Hepatocyte (in vitro differentiated cells): ENCODE data around the gene SIK3. TPM values are rescaled to one million over a fixed set of nuclear protein-coding genes. Genes with fewer than 3 reads are reported as not detected.

ENCODE experiments used
- DNase-seq: peaks from one replicate; pipeline ENCODE4 v3.0.0-alpha.2; 2016; ENCODE audit warnings: low spot score
- H2AFZ ChIP-seq: fragments of 200-600 bp; sonication (generic); 2 replicates; pipeline ENCODE4 v1.6.0; 2016; ENCODE audit warnings: antibody characterized with exemption, mild to moderate bottlenecking
- H3K27ac ChIP-seq: fragments of 200-600 bp; sonication (generic); 2 replicates; pipeline ENCODE4 v1.5.1; 2016; ENCODE audit warnings: mild to moderate bottlenecking
- H3K27me3 ChIP-seq: fragments of 200-600 bp; sonication (generic); 2 replicates; pipeline ENCODE4 v1.6.1; 2016
- H3K36me3 ChIP-seq: fragments of 200-600 bp; sonication (generic); replicated peaks from 2 replicates; pipeline ENCODE4 v1.5.1; 2016; ENCODE audit warnings: low read depth; ENCODE audit not compliant: insufficient read depth
- H3K4me1 ChIP-seq: fragments of 200-600 bp; sonication (generic); 2 replicates; pipeline ENCODE4 v1.5.1; 2016; ENCODE audit warnings: mild to moderate bottlenecking, moderate library complexity; ENCODE audit not compliant: insufficient read depth
- H3K4me2 ChIP-seq: fragments of 200-600 bp; sonication (generic); 2 replicates; pipeline ENCODE4 v1.6.0; 2016
- H3K4me3 ChIP-seq: fragments of 200-600 bp; sonication (generic); 2 replicates; pipeline ENCODE4 v1.5.1; 2016; ENCODE audit warnings: mild to moderate bottlenecking
- H3K79me2 ChIP-seq: fragments of 200-600 bp; sonication (generic); 2 replicates; pipeline ENCODE4 v1.6.0; 2017; ENCODE audit warnings: mild to moderate bottlenecking
- H3K9me2 ChIP-seq: fragments of 200-600 bp; sonication (generic); replicated peaks from 2 replicates; pipeline ENCODE4 v1.6.0; 2017; ENCODE audit warnings: mild to moderate bottlenecking; ENCODE audit not compliant: insufficient read depth
- H3K9me3 ChIP-seq: fragments of 200-600 bp; sonication (generic); 2 replicates; pipeline ENCODE4 v1.5.1; 2016; ENCODE audit warnings: low read depth, mild to moderate bottlenecking
- H4K20me1 ChIP-seq: fragments of 200-600 bp; sonication (generic); 2 replicates; pipeline ENCODE4 v1.6.0; 2016; ENCODE audit warnings: mild to moderate bottlenecking; ENCODE audit not compliant: insufficient read depth, poor library complexity, severe bottlenecking
- EZH2 ChIP-seq: fragments of 200-600 bp; sonication (generic); IDR thresholded peaks from 2 replicates; pipeline ENCODE4 v1.6.1; 2016; ENCODE audit warnings: antibody characterized with exemption, mild to moderate bottlenecking, borderline replicate concordance
- EZH2phosphoT487 ChIP-seq: fragments of 200-600 bp; sonication (generic); IDR thresholded peaks from one replicate; pipeline ENCODE4 v1.6.1; 2018; ENCODE audit warnings: antibody characterized with exemption, mild to moderate bottlenecking, low read depth, moderate library complexity; ENCODE audit not compliant: unreplicated experiment, severe bottlenecking
- WGBS: methylation state at CpG from one replicate; pipeline ENCODE4 v1.1.6; 2016; ENCODE audit warnings: low lambda C conversion rate; ENCODE audit errors: missing lambda C conversion rate; 5-methylcytosine and 5-hydroxymethylcytosine counted together
- polyA plus RNA-seq: library from polyadenylated mRNA; unstranded; fragments of >200 nt; fragmentation: Nextera tagmentation; extraction: Ambion mirVana; gene quantifications from 2 replicates; pipeline ENCODE4 v1.2.1, GENCODE V29; 2016
- total RNA-seq: library from RNA; depleted of rRNA; stranded (reverse); fragments of >200 nt; gene quantifications from 2 replicates; pipeline ENCODE4 v1.2.3, GENCODE V29; 2014
- TF ChIP-seq, protein P1 (sequence below): fragments of 200-600 bp; sonication (generic); IDR thresholded peaks from 2 replicates; pipeline ENCODE4 v1.5.1; 2016; ENCODE audit warnings: antibody characterized with exemption, mild to moderate bottlenecking; ENCODE audit not compliant: poor library complexity

The SIK3 gene
- total and polyA plus RNA-seq, 2 experiments from 2014 or later = 15.8 to 17.7 TPM

- no peak overlapping the region for H3K4me3 ChIP-seq
- peak overlapping the region; percentile 15 for H3K27ac ChIP-seq
- H3K36me3 ChIP-seq = no peaks in the 10 kb centered on the region
- no peak overlapping the region for H3K4me2 ChIP-seq
- DNase-seq = no peak
- no peaks in the 10 kb centered on the region for H3K9me2 ChIP-seq
- H4K20me1 ChIP-seq = peaks cover 4% of the 10 kb centered on the region
- H3K4me1 ChIP-seq = peaks cover 7% of the 10 kb centered on the region
- peaks cover 89% of the 10 kb centered on the region for H3K79me2 ChIP-seq
- 92% methylated on average over 1 of the region's 1 CpG for WGBS
- no peaks in the 10 kb centered on the region for H3K27me3 ChIP-seq
- no peak for TF ChIP-seq EZH2phosphoT487
- TF ChIP-seq, protein P1, sequence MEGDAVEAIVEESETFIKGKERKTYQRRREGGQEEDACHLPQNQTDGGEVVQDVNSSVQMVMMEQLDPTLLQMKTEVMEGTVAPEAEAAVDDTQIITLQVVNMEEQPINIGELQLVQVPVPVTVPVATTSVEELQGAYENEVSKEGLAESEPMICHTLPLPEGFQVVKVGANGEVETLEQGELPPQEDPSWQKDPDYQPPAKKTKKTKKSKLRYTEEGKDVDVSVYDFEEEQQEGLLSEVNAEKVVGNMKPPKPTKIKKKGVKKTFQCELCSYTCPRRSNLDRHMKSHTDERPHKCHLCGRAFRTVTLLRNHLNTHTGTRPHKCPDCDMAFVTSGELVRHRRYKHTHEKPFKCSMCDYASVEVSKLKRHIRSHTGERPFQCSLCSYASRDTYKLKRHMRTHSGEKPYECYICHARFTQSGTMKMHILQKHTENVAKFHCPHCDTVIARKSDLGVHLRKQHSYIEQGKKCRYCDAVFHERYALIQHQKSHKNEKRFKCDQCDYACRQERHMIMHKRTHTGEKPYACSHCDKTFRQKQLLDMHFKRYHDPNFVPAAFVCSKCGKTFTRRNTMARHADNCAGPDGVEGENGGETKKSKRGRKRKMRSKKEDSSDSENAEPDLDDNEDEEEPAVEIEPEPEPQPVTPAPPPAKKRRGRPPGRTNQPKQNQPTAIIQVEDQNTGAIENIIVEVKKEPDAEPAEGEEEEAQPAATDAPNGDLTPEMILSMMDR = no peak
- no peak for TF ChIP-seq EZH2
- no peaks in the 10 kb centered on the region for H3K9me3 ChIP-seq
- no peak overlapping the region for H2AFZ ChIP-seq
Observed at GRCh38 chr11:117045956-117046355, 52.3 kb downstream of the SIK3 start.

GRCh38 chr11:117045196-117045595 lies 53.0 kb downstream of the SIK3 start:
- Histone ChIP-seq H3K4me2 (peak overlapping the region; percentile 42), H3K79me2 (peaks cover 88% of the 10 kb centered on the region)

GRCh38 chr11:117044287-117045035 lies 53.8 kb downstream of the SIK3 start:
- H3K79me2 ChIP-seq = peaks cover 89% of the 10 kb centered on the region
- peaks cover 4% of the 10 kb centered on the region for H4K20me1 ChIP-seq
- no peaks in the 10 kb centered on the region for H3K9me2 ChIP-seq
- peak overlapping the region; percentile 42 for H3K4me2 ChIP-seq
- peaks cover 7% of the 10 kb centered on the region for H3K4me1 ChIP-seq
- no peaks in the 10 kb centered on the region for H3K27me3 ChIP-seq
- DNase-seq = no peak
- H3K4me3 ChIP-seq = no peak overlapping the region
- H3K36me3 ChIP-seq = no peaks in the 10 kb centered on the region
- no peaks in the 10 kb centered on the region for H3K9me3 ChIP-seq
- TF ChIP-seq EZH2phosphoT487 (no peak), EZH2 (no peak)
- TF ChIP-seq, protein P1 = no peak
- no peak overlapping the region for H2AFZ ChIP-seq
- 87% methylated on average over 7 of the region's 7 CpGs for WGBS
- H3K27ac ChIP-seq = peak overlapping the region; percentile 10

More at GRCh38 chr11:117045196-117045595, 53.0 kb downstream of the SIK3 start:
- peak; percentile 40 for TF ChIP-seq EZH2phosphoT487
- TF ChIP-seq, protein P1 = no peak
- Histone ChIP-seq H3K36me3 (no peaks in the 10 kb centered on the region), H3K27me3 (no peaks in the 10 kb centered on the region), H3K27ac (peak overlapping the region; percentile 15), H4K20me1 (peaks cover 4% of the 10 kb centered on the region), H3K9me2 (no peaks in the 10 kb centered on the region), H3K9me3 (no peaks in the 10 kb centered on the region), H3K4me1 (peaks cover 7% of the 10 kb centered on the region), H2AFZ (no peak overlapping the region), H3K4me3 (no peak overlapping the region)
- peak; percentile 57 for DNase-seq
- WGBS = 44% methylated on average over 5 of the region's 5 CpGs
